H1 (cell line): ENCODE data around the gene GAST.

Experiments used
- EGR1 ChIP-seq: IDR thresholded peaks from 2 replicates; pipeline ENCODE4 v1.6.1; 2011; ENCODE audit warnings: low read depth, low read length, borderline replicate concordance
- EZH2 ChIP-seq: fragments of 200-600 bp; sonication (generic); IDR thresholded peaks from 2 replicates; pipeline ENCODE4 v1.7.1; 2012; ENCODE audit warnings: low read depth, mild to moderate bottlenecking, moderate library complexity, low read length, inconsistent platforms; ENCODE audit not compliant: severe bottlenecking
- GABPA ChIP-seq: IDR thresholded peaks from 2 replicates; pipeline ENCODE4 v1.6.1; 2011; ENCODE audit warnings: mild to moderate bottlenecking, low read length, moderate library complexity, borderline replicate concordance; ENCODE audit not compliant: insufficient read depth
- KDM1A ChIP-seq: fragments of 200-600, 300-600 bp; sonication (generic); IDR thresholded peaks from 2 replicates; pipeline ENCODE4 v1.7.1; 2016; ENCODE audit warnings: mild to moderate bottlenecking, low read length, borderline replicate concordance
- KDM4A ChIP-seq: IDR thresholded peaks from one replicate; pipeline ENCODE4 v1.7.1; 2012; ENCODE audit warnings: low read depth, mild to moderate bottlenecking, moderate library complexity, low read length, inconsistent platforms; ENCODE audit not compliant: severe bottlenecking
- POLR2A ChIP-seq, 2 experiments: IDR thresholded peaks; 1 replicate in 1 of 2; 2 replicates in 1 of 2; pipeline ENCODE4 v1.6.1; 2011; ENCODE audit warnings: low read depth in 2 of 2, low read length in 2 of 2, mild to moderate bottlenecking in 2 of 2; ENCODE audit errors: control extremely low read depth in 1 of 2
- POLR2AphosphoS5 ChIP-seq: IDR thresholded peaks from 2 replicates; pipeline ENCODE4 v1.6.1; 2011; ENCODE audit warnings: low read depth, low read length
- TF ChIP-seq, protein P1 (sequence below), 3 experiments: IDR thresholded peaks; 1 replicate in 2 of 3; 2 replicates in 1 of 3; pipeline versions ENCODE4 v1.5.1 to v1.6.1; 2011; ENCODE audit warnings: low read length in 3 of 3, mild to moderate bottlenecking in 3 of 3, inconsistent platforms in 2 of 3, low read depth in 1 of 3, moderate library complexity in 1 of 3; ENCODE audit not compliant: insufficient read depth in 1 of 3; ENCODE audit errors: control extremely low read depth in 1 of 3
- TF ChIP-seq, protein P2 (sequence below): IDR thresholded peaks from 2 replicates; pipeline ENCODE4 v1.6.1; 2011; ENCODE audit warnings: low read length, improper control_type of control experiment
- TF ChIP-seq, protein P3 (sequence below): IDR thresholded peaks from 2 replicates; pipeline ENCODE4 v1.6.1; 2012; ENCODE audit warnings: low read length, inconsistent platforms

DNA sequence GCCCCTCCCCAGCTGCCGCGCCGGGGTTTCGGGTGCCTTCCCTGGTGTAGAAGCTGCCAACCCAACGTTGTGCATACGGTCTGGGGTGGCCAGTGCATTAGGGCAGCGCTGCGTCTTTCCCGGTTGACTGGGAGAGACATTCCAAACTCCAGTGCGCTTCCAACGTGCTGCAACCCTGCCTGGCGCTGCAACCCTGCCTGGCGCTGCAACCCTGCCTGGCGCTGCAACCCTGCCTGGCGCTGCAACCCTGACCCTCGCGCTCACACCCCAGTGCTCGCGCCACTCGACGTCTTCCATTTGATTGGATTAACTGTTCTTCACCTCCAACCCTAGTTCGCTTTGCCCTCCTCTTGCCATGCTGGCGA, 22.8 kb downstream of the GAST start:
- TF ChIP-seq, protein P1, sequence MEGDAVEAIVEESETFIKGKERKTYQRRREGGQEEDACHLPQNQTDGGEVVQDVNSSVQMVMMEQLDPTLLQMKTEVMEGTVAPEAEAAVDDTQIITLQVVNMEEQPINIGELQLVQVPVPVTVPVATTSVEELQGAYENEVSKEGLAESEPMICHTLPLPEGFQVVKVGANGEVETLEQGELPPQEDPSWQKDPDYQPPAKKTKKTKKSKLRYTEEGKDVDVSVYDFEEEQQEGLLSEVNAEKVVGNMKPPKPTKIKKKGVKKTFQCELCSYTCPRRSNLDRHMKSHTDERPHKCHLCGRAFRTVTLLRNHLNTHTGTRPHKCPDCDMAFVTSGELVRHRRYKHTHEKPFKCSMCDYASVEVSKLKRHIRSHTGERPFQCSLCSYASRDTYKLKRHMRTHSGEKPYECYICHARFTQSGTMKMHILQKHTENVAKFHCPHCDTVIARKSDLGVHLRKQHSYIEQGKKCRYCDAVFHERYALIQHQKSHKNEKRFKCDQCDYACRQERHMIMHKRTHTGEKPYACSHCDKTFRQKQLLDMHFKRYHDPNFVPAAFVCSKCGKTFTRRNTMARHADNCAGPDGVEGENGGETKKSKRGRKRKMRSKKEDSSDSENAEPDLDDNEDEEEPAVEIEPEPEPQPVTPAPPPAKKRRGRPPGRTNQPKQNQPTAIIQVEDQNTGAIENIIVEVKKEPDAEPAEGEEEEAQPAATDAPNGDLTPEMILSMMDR (IDR thresholded peaks at IDR 0.05; ENCODE audit: control extremely low read depth in 1 of 3, insufficient read depth in 1 of 3, low read depth in 1 of 3, low read length in 3 of 3): no peak
- TF ChIP-seq POLR2A (IDR thresholded peaks at IDR 0.05; ENCODE audit: control extremely low read depth in 1 of 2, low read depth in 2 of 2, low read length in 2 of 2) (no peak), POLR2AphosphoS5 (no peak), KDM1A (no peak), KDM4A (no peak), EGR1 (no peak), EZH2 (no peak), GABPA (no peak)
- TF ChIP-seq, protein P2, sequence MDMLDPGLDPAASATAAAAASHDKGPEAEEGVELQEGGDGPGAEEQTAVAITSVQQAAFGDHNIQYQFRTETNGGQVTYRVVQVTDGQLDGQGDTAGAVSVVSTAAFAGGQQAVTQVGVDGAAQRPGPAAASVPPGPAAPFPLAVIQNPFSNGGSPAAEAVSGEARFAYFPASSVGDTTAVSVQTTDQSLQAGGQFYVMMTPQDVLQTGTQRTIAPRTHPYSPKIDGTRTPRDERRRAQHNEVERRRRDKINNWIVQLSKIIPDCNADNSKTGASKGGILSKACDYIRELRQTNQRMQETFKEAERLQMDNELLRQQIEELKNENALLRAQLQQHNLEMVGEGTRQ: no peak
- TF ChIP-seq, protein P3, sequence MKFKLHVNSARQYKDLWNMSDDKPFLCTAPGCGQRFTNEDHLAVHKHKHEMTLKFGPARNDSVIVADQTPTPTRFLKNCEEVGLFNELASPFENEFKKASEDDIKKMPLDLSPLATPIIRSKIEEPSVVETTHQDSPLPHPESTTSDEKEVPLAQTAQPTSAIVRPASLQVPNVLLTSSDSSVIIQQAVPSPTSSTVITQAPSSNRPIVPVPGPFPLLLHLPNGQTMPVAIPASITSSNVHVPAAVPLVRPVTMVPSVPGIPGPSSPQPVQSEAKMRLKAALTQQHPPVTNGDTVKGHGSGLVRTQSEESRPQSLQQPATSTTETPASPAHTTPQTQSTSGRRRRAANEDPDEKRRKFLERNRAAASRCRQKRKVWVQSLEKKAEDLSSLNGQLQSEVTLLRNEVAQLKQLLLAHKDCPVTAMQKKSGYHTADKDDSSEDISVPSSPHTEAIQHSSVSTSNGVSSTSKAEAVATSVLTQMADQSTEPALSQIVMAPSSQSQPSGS: no peak
